Caco-2 (cell line): ENCODE data around the gene THAP11. TPM values are rescaled to one million over a fixed set of nuclear protein-coding genes. Genes with fewer than 3 reads are reported as not detected.

ENCODE experiments used
- BruUV-seq: library from RNA; stranded (reverse); fragments of 400-500 nt; replicated peaks from 2 replicates; lab custom pipeline; 2021; lab: Mats Ljungman, UMichigan
- CTCF ChIA-PET: fragments of 300-600 bp; sonication (Branson Sonifier 250); formaldehyde crosslinking; loops from one replicate; lab custom pipeline; 2022; ENCODE audit warnings: antibody characterized with exemption; lab: Charles Lee
- POLR2A ChIA-PET: fragments of 300-600 bp; sonication (Branson Sonifier 250); formaldehyde crosslinking; loops from one replicate; lab custom pipeline; 2022; ENCODE audit warnings: antibody characterized with exemption; lab: Charles Lee
- DNase-seq, 2 experiments: peaks; one replicate each; pipeline versions ENCODE4 v3.0.0 to v3.0.0-alpha.2; 2020 to 2022
- H3K27me3 ChIP-seq: replicated peaks from 2 replicates; pipeline ENCODE4 v1.6.0; 2011; ENCODE audit warnings: low read length; ENCODE audit not compliant: control insufficient read depth, insufficient read depth
- H3K36me3 ChIP-seq: 2 replicates; pipeline ENCODE4 v1.5.1; 2011; ENCODE audit warnings: low read length; ENCODE audit not compliant: control insufficient read depth, insufficient read depth
- H3K4me1 ChIP-seq: fragments of 250-450 bp; sonication (Bioruptor Pico); 2 replicates; pipeline ENCODE4 v1.5.1; 2020; ENCODE audit warnings: mild to moderate bottlenecking
- H3K4me3 ChIP-seq: 2 replicates; pipeline ENCODE4 v1.5.1; 2011; ENCODE audit warnings: low read depth, mild to moderate bottlenecking, control low read depth, low read length
- H3K9me3 ChIP-seq: fragments of 250-450 bp; sonication (Bioruptor Pico); 2 replicates; pipeline ENCODE4 v1.5.1; 2020; ENCODE audit warnings: mild to moderate bottlenecking, moderate library complexity
- H3K27ac Mint-ChIP-seq: one replicate; pipeline ENCODE4 v1.8.0; 2022; ENCODE audit warnings: mixed read lengths; ENCODE audit not compliant: unreplicated experiment
- H3K27me3 Mint-ChIP-seq: one replicate; pipeline ENCODE4 v1.8.0; 2022; ENCODE audit warnings: mixed read lengths; ENCODE audit not compliant: insufficient read depth, unreplicated experiment
- H3K36me3 Mint-ChIP-seq: one replicate; pipeline ENCODE4 v1.8.0; 2022; ENCODE audit warnings: mild to moderate bottlenecking, mixed read lengths; ENCODE audit not compliant: insufficient read depth, unreplicated experiment
- H3K4me1 Mint-ChIP-seq: one replicate; pipeline ENCODE4 v1.8.0; 2022; ENCODE audit warnings: low read depth, mixed read lengths; ENCODE audit not compliant: unreplicated experiment
- H3K4me3 Mint-ChIP-seq: one replicate; pipeline ENCODE4 v1.8.0; 2022; ENCODE audit warnings: mild to moderate bottlenecking, moderate library complexity, mixed read lengths; ENCODE audit not compliant: unreplicated experiment
- H3K9me3 Mint-ChIP-seq: one replicate; pipeline ENCODE4 v1.8.0; 2022; ENCODE audit warnings: mixed read lengths; ENCODE audit not compliant: unreplicated experiment
- intact Hi-C: fragments of 100-400 bp; cut with micrococcal nuclease; formaldehyde crosslinking; loops from one replicate; pipeline ENCODE4 v1.10.0; 2022; ENCODE audit not compliant: unreplicated experiment
- total RNA-seq: library from RNA; stranded (reverse); gene quantifications from 2 replicates; pipeline ENCODE4 v1.2.3, GENCODE V29; 2022
- TF ChIP-seq, protein P1 (sequence below), 2 experiments: fragments of 200-600 bp in 1 of 2; IDR thresholded peaks; 1 replicate in 1 of 2; 2 replicates in 1 of 2; pipeline versions ENCODE4 v1.5.1 to v1.8.0; 2011 to 2022; ENCODE audit warnings: antibody characterized with exemption in 1 of 2, control low read depth in 1 of 2, inconsistent platforms in 1 of 2, low read depth in 1 of 2, low read length in 1 of 2, mild to moderate bottlenecking in 1 of 2, moderate library complexity in 1 of 2; ENCODE audit not compliant: insufficient read depth in 1 of 2, severe bottlenecking in 1 of 2, unreplicated experiment in 1 of 2

Gene THAP11
- total RNA-seq, 1 experiment from 2014 or later: 46.8 TPM

DNA sequence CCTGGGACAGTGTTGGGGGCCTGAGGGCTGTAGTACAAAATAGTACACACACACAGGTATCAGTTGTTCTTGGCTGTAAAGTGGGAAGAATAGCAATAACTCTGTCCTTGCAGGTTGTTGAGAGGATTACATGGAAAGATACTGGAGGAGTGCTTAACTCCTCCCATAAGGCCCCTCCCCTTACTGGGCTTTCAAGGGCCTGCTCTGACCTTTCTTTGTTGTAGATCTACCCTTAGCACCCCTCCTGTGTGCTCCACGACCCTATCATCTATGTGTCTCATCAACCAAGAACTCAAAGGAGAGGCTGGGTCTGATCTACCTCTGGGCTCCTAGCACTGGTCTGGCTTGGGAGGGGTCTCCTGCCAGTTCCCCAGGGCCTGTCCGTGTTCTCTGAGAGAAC, 22.5 kb downstream of the THAP11 start:
- POLR2A ChIA-PET: interaction anchor here (1.6 kb wide), 1 partner anchor 19 kb away, joined by 9 read pairs; the partner anchor contains the start of gene NUTF2
- DNase-seq: no peak

DNA sequence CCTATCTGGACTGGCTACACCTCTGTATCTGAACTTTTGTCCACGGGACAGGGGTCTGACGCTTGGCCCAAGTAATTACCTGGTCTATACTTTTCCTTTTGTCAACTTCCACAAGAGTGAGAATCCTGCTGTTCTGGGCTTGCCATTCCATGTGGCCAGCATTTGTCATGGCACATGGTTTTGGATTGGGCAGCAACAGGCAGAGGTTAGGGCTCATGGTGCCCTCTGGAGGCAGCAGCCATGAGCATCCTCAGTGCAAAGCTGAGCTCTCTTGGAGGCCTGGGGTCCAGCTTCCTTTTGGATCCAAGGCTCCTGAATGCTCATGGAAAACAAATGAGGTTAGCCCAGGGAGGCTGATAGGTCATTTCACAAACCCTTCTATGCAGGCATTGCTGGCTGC, 23.2 kb downstream of the THAP11 start:
- CTCF ChIA-PET: interaction anchor here (0.7 to 1.6 kb wide), 13 partner anchors 9 to 344 kb away, joined by 3 to 48 read pairs (median 7); partner anchors contain the start of genes NUTF2, RANBP10 and TSNAXIP1

More for the DNA sequence above, 22.5 kb downstream of the THAP11 start:
- Histone ChIP-seq H3K4me3 (no peak overlapping the region), H3K4me1 (no peaks in the 10 kb centered on the region), H3K27me3 (no peaks in the 10 kb centered on the region), H3K9me3 (no peaks in the 10 kb centered on the region), H3K36me3 (peaks cover 7% of the 10 kb centered on the region; the same call in 1 of the 2 replicates)
- Mint-ChIP-seq H3K36me3 (peaks cover 92% of the 10 kb centered on the region), H3K4me1 (no peaks in the 10 kb centered on the region), H3K27me3 (no peaks in the 10 kb centered on the region), H3K9me3 (no peaks in the 10 kb centered on the region), H3K4me3 (no peak overlapping the region), H3K27ac (no peak overlapping the region)
- intact Hi-C loops: loop anchor here (2.0 kb wide), 1 partner anchor 18 kb away; the partner anchor contains the start of genes CENPT and NUTF2
- TF ChIP-seq, protein P1, sequence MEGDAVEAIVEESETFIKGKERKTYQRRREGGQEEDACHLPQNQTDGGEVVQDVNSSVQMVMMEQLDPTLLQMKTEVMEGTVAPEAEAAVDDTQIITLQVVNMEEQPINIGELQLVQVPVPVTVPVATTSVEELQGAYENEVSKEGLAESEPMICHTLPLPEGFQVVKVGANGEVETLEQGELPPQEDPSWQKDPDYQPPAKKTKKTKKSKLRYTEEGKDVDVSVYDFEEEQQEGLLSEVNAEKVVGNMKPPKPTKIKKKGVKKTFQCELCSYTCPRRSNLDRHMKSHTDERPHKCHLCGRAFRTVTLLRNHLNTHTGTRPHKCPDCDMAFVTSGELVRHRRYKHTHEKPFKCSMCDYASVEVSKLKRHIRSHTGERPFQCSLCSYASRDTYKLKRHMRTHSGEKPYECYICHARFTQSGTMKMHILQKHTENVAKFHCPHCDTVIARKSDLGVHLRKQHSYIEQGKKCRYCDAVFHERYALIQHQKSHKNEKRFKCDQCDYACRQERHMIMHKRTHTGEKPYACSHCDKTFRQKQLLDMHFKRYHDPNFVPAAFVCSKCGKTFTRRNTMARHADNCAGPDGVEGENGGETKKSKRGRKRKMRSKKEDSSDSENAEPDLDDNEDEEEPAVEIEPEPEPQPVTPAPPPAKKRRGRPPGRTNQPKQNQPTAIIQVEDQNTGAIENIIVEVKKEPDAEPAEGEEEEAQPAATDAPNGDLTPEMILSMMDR (IDR thresholded peaks at IDR 0.05; ENCODE audit: insufficient read depth in 1 of 2, low read depth in 1 of 2, low read length in 1 of 2, severe bottlenecking in 1 of 2, unreplicated experiment in 1 of 2): no peak
- CTCF ChIA-PET: interaction anchor here (1.1 to 1.6 kb wide), 4 partner anchors 19 to 343 kb away, joined by 5 to 12 read pairs (median 10); partner anchors contain the start of gene NUTF2
- BruUV-seq: no TSS peak

DNA sequence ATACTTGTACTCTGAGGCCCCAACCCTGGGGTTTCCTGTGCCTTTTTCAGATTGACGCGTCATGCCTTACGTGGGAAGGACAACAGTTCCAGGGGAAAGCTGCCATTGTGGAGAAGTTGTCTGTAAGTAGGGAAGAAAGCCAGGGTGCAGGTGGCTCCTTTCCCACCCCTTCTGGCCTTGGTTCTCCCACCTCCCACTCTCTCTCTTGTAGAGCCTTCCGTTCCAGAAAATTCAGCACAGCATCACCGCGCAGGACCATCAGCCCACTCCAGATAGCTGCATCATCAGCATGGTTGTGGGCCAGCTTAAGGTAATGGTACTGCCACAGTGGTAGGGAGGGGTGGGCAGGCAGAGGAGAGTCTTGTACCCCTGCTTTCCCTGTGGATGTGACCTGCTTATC, 26.2 kb downstream of the THAP11 start:
- no peaks in the 10 kb centered on the region for H3K27me3 Mint-ChIP-seq
- TF ChIP-seq, protein P1 (IDR thresholded peaks at IDR 0.05; ENCODE audit: insufficient read depth in 1 of 2, low read depth in 1 of 2, low read length in 1 of 2, severe bottlenecking in 1 of 2, unreplicated experiment in 1 of 2): no peak
- Histone ChIP-seq H3K4me1 (no peaks in the 10 kb centered on the region), H3K36me3 (peaks cover 8% of the 10 kb centered on the region; the same call in 1 of the 2 replicates), H3K9me3 (no peaks in the 10 kb centered on the region), H3K27me3 (no peaks in the 10 kb centered on the region), H3K4me3 (no peak overlapping the region)
- peaks cover 90% of the 10 kb centered on the region for H3K36me3 Mint-ChIP-seq
- POLR2A ChIA-PET: no interaction called here
- CTCF ChIA-PET: no interaction called here
- H3K27ac Mint-ChIP-seq: no peak overlapping the region
- no peaks in the 10 kb centered on the region for H3K9me3 Mint-ChIP-seq
- no peaks in the 10 kb centered on the region for H3K4me1 Mint-ChIP-seq
- H3K4me3 Mint-ChIP-seq: no peak overlapping the region
- intact Hi-C loops: no loop called here
- no TSS peak for BruUV-seq
- no peak for DNase-seq

More for the DNA sequence above, 23.2 kb downstream of the THAP11 start:
- H3K27me3 Mint-ChIP-seq: no peaks in the 10 kb centered on the region
- intact Hi-C loops: loop anchor here (1.0 to 2.0 kb wide), 2 partner anchors 19 to 49 kb away; partner anchors contain the start of genes CENPT and NUTF2
- TF ChIP-seq, protein P1 (IDR thresholded peaks at IDR 0.05; ENCODE audit: insufficient read depth in 1 of 2, low read depth in 1 of 2, low read length in 1 of 2, severe bottlenecking in 1 of 2, unreplicated experiment in 1 of 2): peak; percentile 57 to 83
- Histone ChIP-seq H3K4me3 (no peak overlapping the region), H3K9me3 (no peaks in the 10 kb centered on the region), H3K27me3 (no peaks in the 10 kb centered on the region), H3K36me3 (peaks cover 10% of the 10 kb centered on the region), H3K4me1 (no peaks in the 10 kb centered on the region)
- no peak overlapping the region for H3K27ac Mint-ChIP-seq
- POLR2A ChIA-PET: interaction anchor here (0.6 to 1.6 kb wide), 6 partner anchors 17 to 133 kb away, joined by 4 to 11 read pairs (median 6); partner anchors contain the start of genes NUTF2, PSKH1, RANBP10 and TSNAXIP1
- H3K36me3 Mint-ChIP-seq: peaks cover 92% of the 10 kb centered on the region
- no TSS peak for BruUV-seq
- H3K4me1 Mint-ChIP-seq: no peaks in the 10 kb centered on the region
- DNase-seq: peak; percentile 59 to 72
- H3K4me3 Mint-ChIP-seq: no peak overlapping the region
- no peaks in the 10 kb centered on the region for H3K9me3 Mint-ChIP-seq
